HCT116 (cell line): Measurements from ENCODE around the gene MEP1B. TPM values are rescaled to one million over a fixed set of nuclear protein-coding genes. Genes with fewer than 3 reads are reported as not detected.

Experiments used
- ATAC-seq: fragments of 200-7000 bp; cut with Tn5 transposase; 2 replicates; pipeline ENCODE4 v1.9.1; 2020; ENCODE audit warnings: mild to moderate bottlenecking, moderate library complexity
- BruUV-seq: library from RNA; stranded (reverse); fragments of 400-500 nt; replicated peaks from 2 replicates; lab custom pipeline; 2021; lab: Mats Ljungman, UMichigan
- CTCF ChIA-PET: fragments of 300-600 bp; sonication (Branson Sonifier 250); formaldehyde crosslinking; loops from one replicate; lab custom pipeline; 2021; ENCODE audit warnings: antibody characterized with exemption; lab: Charles Lee
- POLR2A ChIA-PET: fragments of 300-600, 350-600 bp; sonication (Branson Sonifier 250); formaldehyde crosslinking; loops from one replicate; lab custom pipeline; 2021; ENCODE audit warnings: antibody characterized with exemption; lab: Charles Lee
- RAD21 ChIA-PET, 2 experiments: fragments of 300-600 bp; sonication (Branson Sonifier 250); formaldehyde crosslinking; loops; one replicate each; lab custom pipeline; 2023; ENCODE audit warnings: low total read pairs in 2 of 2; ENCODE audit not compliant: uncharacterized antibody in 2 of 2, unreplicated experiment in 2 of 2, low non-redundant PET in 1 of 2; lab: Charles Lee
- DNase-seq: peaks from one replicate; pipeline ENCODE4 v3.0.0-alpha.2; 2010; ENCODE audit warnings: low read depth, low spot score
- H2AFZ ChIP-seq: fragments of 200-600 bp; shearing (Covaris generic), sonication (generic); 2 replicates; pipeline ENCODE4 v1.6.1; 2017; ENCODE audit warnings: low read depth, mixed run types, mixed read lengths, antibody characterized with exemption, low read length; ENCODE audit not compliant: poor library complexity, severe bottlenecking
- H3K27ac ChIP-seq: 2 replicates; pipeline ENCODE4 v1.5.1; 2012; ENCODE audit warnings: low read depth, low read length
- H3K27me3 ChIP-seq: fragments of 200-600 bp; sonication (generic); 2 replicates; pipeline ENCODE4 v1.6.1; 2016; ENCODE audit warnings: mixed run types, low read length, mixed read lengths; ENCODE audit not compliant: insufficient read depth
- H3K36me3 ChIP-seq, 2 experiments: fragments of 200-500 bp in 1 of 2; fragments of 200-600 bp in 1 of 2; sonication (Bioruptor generic) in 1 of 2; sonication (generic) in 1 of 2; 2 replicates each; pipeline versions ENCODE4 v1.5.1 to v1.6.1; 2014 to 2016; ENCODE audit warnings: low read length in 2 of 2, inconsistent platforms in 1 of 2, mixed read lengths in 1 of 2, mixed run types in 1 of 2; ENCODE audit not compliant: insufficient read depth in 2 of 2, control insufficient read depth in 1 of 2
- H3K4me1 ChIP-seq, 2 experiments: fragments of 200-600 bp in 1 of 2; sonication (generic) in 1 of 2; 2 replicates each; pipeline versions ENCODE4 v1.5.1 to v1.6.1; 2012 to 2017; ENCODE audit warnings: low read length in 2 of 2, inconsistent platforms in 1 of 2, mild to moderate bottlenecking in 1 of 2, mixed read lengths in 1 of 2, mixed run types in 1 of 2, moderate library complexity in 1 of 2; ENCODE audit not compliant: insufficient read depth in 2 of 2, control insufficient read depth in 1 of 2
- H3K4me2 ChIP-seq: fragments of 200-600 bp; sonication (generic); 2 replicates; pipeline ENCODE4 v1.6.1; 2017; ENCODE audit warnings: mixed run types, low read length, mixed read lengths
- H3K4me3 ChIP-seq, 2 experiments: fragments of 200-600 bp in 1 of 2; sonication (generic) in 1 of 2; replicated peaks in 1 of 2; 2 replicates each; pipeline ENCODE4 v1.5.1; 2011 to 2016; ENCODE audit warnings: low read length in 2 of 2, control low read depth in 1 of 2, low read depth in 1 of 2, mild to moderate bottlenecking in 1 of 2, mixed read lengths in 1 of 2, mixed run types in 1 of 2
- H3K79me2 ChIP-seq: fragments of 200-600 bp; sonication (generic); 2 replicates; pipeline ENCODE4 v1.6.1; 2017; ENCODE audit warnings: mild to moderate bottlenecking, mixed run types, low read length, moderate library complexity, mixed read lengths; ENCODE audit not compliant: insufficient read depth
- H3K9ac ChIP-seq: fragments of 200-600 bp; sonication (generic); 2 replicates; pipeline ENCODE4 v1.6.1; 2016; ENCODE audit warnings: low read length, mixed read lengths
- H3K9me2 ChIP-seq: fragments of 200-600 bp; sonication (generic), shearing (Covaris generic); 2 replicates; pipeline ENCODE4 v1.6.1; 2017; ENCODE audit warnings: mixed run types, mild to moderate bottlenecking, moderate library complexity; ENCODE audit not compliant: insufficient read depth
- H3K9me3 ChIP-seq, 2 experiments: fragments of 200-500 bp in 1 of 2; fragments of 200-600 bp in 1 of 2; sonication (Bioruptor generic) in 1 of 2; sonication (generic) in 1 of 2; 2 replicates each; pipeline ENCODE4 v1.6.1; 2014 to 2017; ENCODE audit warnings: low read length in 2 of 2, mixed read lengths in 2 of 2, inconsistent platforms in 1 of 2, low read depth in 1 of 2, mild to moderate bottlenecking in 1 of 2, mixed run types in 1 of 2, moderate library complexity in 1 of 2; ENCODE audit not compliant: control insufficient read depth in 1 of 2, insufficient read depth in 1 of 2
- H4K20me1 ChIP-seq: fragments of 200-600 bp; sonication (generic), shearing (Covaris generic); 2 replicates; pipeline ENCODE4 v1.6.1; 2017; ENCODE audit warnings: mixed run types, mild to moderate bottlenecking, moderate library complexity; ENCODE audit not compliant: insufficient read depth
- EZH2 ChIP-seq: fragments of 200-600 bp; sonication (generic); IDR thresholded peaks from 2 replicates; pipeline ENCODE4 v1.6.1; 2017; ENCODE audit warnings: antibody characterized with exemption, mixed run types
- EZH2phosphoT487 ChIP-seq: fragments of 200-600 bp; IDR thresholded peaks from 2 replicates; pipeline ENCODE4 v1.6.1; 2018; ENCODE audit warnings: antibody characterized with exemption, borderline replicate concordance
- FOSL1 ChIP-seq: IDR thresholded peaks from 2 replicates; pipeline ENCODE4 v1.6.1; 2012; ENCODE audit warnings: low read depth
- JUND ChIP-seq: IDR thresholded peaks from 2 replicates; pipeline ENCODE4 v1.6.1; 2012
- RAD21 ChIP-seq: IDR thresholded peaks from 2 replicates; pipeline ENCODE4 v1.6.1; 2012; ENCODE audit warnings: low read depth, mild to moderate bottlenecking
- SP1 ChIP-seq: IDR thresholded peaks from 2 replicates; pipeline ENCODE4 v1.6.1; 2012; ENCODE audit warnings: low read depth
- SRF ChIP-seq: IDR thresholded peaks from 2 replicates; pipeline ENCODE4 v1.6.1; 2012; ENCODE audit warnings: low read depth
- TCF7L2 ChIP-seq: IDR thresholded peaks from 2 replicates; pipeline ENCODE4 v1.7.0; 2011; ENCODE audit warnings: borderline replicate concordance, inconsistent platforms; ENCODE audit not compliant: insufficient read depth, insufficient read length; ENCODE audit errors: extremely low read depth
- ZFX ChIP-seq: fragments of 450-650 bp; IDR thresholded peaks from 2 replicates; pipeline ENCODE4 v1.6.1; 2017
- ZNF274 ChIP-seq: fragments of 200-500 bp; sonication (Bioruptor generic); IDR thresholded peaks from 2 replicates; pipeline ENCODE4 v1.6.1; 2014; ENCODE audit warnings: mild to moderate bottlenecking, low read depth, low read length, inconsistent platforms
- intact Hi-C: fragments of 100-400 bp; cut with micrococcal nuclease; formaldehyde crosslinking; loops from 2 replicates; pipeline ENCODE4 v1.10.0; 2022
- total RNA-seq: library from RNA; stranded (reverse); gene quantifications from one replicate; pipeline ENCODE4 v1.2.1, GENCODE V29; 2021; ENCODE audit not compliant: unreplicated experiment
- TF ChIP-seq, protein P1 (sequence below): IDR thresholded peaks from 2 replicates; pipeline ENCODE4 v1.6.1; 2012
- TF ChIP-seq, protein P2 (sequence below): IDR thresholded peaks from 2 replicates; pipeline ENCODE4 v1.6.1; 2012
- TF ChIP-seq, protein P3 (sequence below): IDR thresholded peaks from 2 replicates; pipeline ENCODE4 v1.6.1; 2011; ENCODE audit warnings: mild to moderate bottlenecking, low read length, moderate library complexity; ENCODE audit not compliant: insufficient replicate concordance; ENCODE audit errors: extremely low read depth
- TF ChIP-seq, protein P4 (sequence below), 3 experiments: fragments of 200-600 bp in 1 of 3; sonication (generic) in 1 of 3; IDR thresholded peaks in 2 of 3; conservative IDR thresholded peaks in 1 of 3; 2 replicates each; pipeline ENCODE4 v1.5.1; 2012 to 2017; ENCODE audit warnings: low read depth in 2 of 3, low read length in 2 of 3, antibody characterized with exemption in 1 of 3, borderline replicate concordance in 1 of 3, control low read depth in 1 of 3, mild to moderate bottlenecking in 1 of 3, mixed read lengths in 1 of 3, mixed run types in 1 of 3, moderate library complexity in 1 of 3; ENCODE audit not compliant: insufficient read depth in 1 of 3

MEP1B gene
- total RNA-seq, 1 experiment from 2014 or later = not detected

DNA sequence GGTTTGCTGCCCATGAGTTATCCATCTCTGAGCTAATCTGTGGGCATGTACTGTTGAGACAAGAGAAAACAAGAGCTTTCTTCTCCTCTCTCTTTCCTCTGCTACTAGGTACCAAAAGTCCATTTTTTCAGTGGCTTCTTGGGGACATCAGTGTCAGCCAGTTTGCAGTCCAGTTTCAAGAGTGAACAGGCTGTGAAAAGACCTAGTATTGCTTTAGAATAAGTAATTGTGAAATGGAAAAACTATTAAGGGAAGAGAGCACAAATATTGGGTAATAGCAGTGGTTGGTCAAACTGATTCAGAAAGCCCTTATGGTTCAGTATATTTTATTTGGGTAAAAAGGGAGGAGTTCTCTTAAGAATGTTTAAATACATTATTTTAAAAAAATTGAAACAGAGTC, 33.0 kb upstream of the MEP1B start:
- POLR2A ChIA-PET = no interaction called here
- H3K79me2 ChIP-seq = no peaks in the 10 kb centered on the region
- H3K36me3 ChIP-seq = no peaks in the 10 kb centered on the region
- intact Hi-C loops = loop anchor here (5.0 to 10.0 kb wide), 3 partner anchors 115 to 778 kb away; partner anchors contain the start of gene GAREM1
- no peak for TF ChIP-seq EZH2
- no peak for TF ChIP-seq RAD21
- TF ChIP-seq, protein P1, sequence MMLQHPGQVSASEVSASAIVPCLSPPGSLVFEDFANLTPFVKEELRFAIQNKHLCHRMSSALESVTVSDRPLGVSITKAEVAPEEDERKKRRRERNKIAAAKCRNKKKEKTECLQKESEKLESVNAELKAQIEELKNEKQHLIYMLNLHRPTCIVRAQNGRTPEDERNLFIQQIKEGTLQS = no peak
- TF ChIP-seq FOSL1 = no peak
- TF ChIP-seq ZFX = no peak
- TF ChIP-seq TCF7L2 = no peak
- TF ChIP-seq SRF = no peak
- TF ChIP-seq SP1 = no peak
- TF ChIP-seq, protein P2, sequence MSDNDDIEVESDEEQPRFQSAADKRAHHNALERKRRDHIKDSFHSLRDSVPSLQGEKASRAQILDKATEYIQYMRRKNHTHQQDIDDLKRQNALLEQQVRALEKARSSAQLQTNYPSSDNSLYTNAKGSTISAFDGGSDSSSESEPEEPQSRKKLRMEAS = no peak
- TF ChIP-seq, all 23 proteins: peak for 0
- no peak overlapping the region for H2AFZ ChIP-seq
- DNase-seq (no peak), ATAC-seq (no peak)
- H3K27ac ChIP-seq = no peak overlapping the region
- no peaks in the 10 kb centered on the region for H3K9me3 ChIP-seq
- ChIA-PET CTCF (interaction anchor here (1.7 to 4.1 kb wide), 2 partner anchors 395 to 601 kb away, joined by 7 to 87 read pairs; no protein-coding TSS in a partner anchor), RAD21 (interaction anchor here in 1 of 2 experiments (1.3 to 1.7 kb wide), 2 partner anchors 115 to 601 kb away, joined by 3 to 5 read pairs; no protein-coding TSS in a partner anchor)
- no peaks in the 10 kb centered on the region for H3K9me2 ChIP-seq
- peaks cover 4 to 16% of the 10 kb centered on the region in 2 experiments; a peak in 3 of 4 replicates for H3K4me1 ChIP-seq
- H3K27me3 ChIP-seq = no peaks in the 10 kb centered on the region
- no peak overlapping the region for H3K4me2 ChIP-seq
- no peaks in the 10 kb centered on the region for H4K20me1 ChIP-seq
- no peak overlapping the region for H3K4me3 ChIP-seq
- BruUV-seq = no TSS peak
- no peak overlapping the region for H3K9ac ChIP-seq

DNA sequence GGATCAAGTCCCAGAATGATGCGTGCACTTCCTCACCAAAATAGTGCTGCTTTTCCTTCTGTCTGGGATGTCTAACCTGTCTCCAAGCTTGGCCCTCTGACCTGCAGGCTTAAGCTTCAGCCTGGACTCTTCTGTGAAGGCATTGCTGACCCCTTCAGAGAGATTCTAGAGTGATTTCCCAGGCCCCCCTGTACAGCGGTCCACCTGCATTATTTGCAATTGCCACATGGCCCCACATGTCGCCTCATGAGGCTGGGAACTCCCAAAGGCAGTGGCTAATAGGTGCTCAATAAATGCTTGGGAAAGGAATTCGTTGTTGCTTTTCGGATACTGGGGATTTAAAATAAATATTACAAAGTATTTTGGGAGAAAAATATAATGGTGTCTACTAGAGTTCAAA, 32.3 kb upstream of the MEP1B start:
- H3K9ac ChIP-seq = no peak overlapping the region
- no peak overlapping the region for H3K27ac ChIP-seq
- no peaks in the 10 kb centered on the region for H3K79me2 ChIP-seq
- RAD21 ChIA-PET = interaction anchor here (0.5 to 1.7 kb wide), 8 partner anchors 114 to 602 kb away, joined by 3 to 13 read pairs (median 4); partner anchors contain the start of gene GAREM1 (in 1 of the 2)
- DNase-seq (no peak), ATAC-seq (peak; percentile 47)
- no TSS peak for BruUV-seq
- CTCF ChIA-PET = interaction anchor here (0.6 to 4.1 kb wide), 14 partner anchors 9 to 601 kb away, joined by 3 to 87 read pairs (median 6); partner anchors contain the start of gene GAREM1
- H3K27me3 ChIP-seq = no peaks in the 10 kb centered on the region
- H3K4me2 ChIP-seq = peak overlapping the region; percentile 67
- H3K4me1 ChIP-seq = peaks cover 4 to 16% of the 10 kb centered on the region in 2 experiments; a peak in 3 of 4 replicates
- H3K9me2 ChIP-seq = no peaks in the 10 kb centered on the region
- POLR2A ChIA-PET = interaction anchor here (0.7 kb wide), 1 partner anchor 395 kb away, joined by 3 read pairs; no protein-coding TSS in a partner anchor
- H4K20me1 ChIP-seq = no peaks in the 10 kb centered on the region
- 0 out of 4 replicates have a peak overlapping the region, but pooled peaks of 1 of the 2 experiments have one; percentile 20 for H3K4me3 ChIP-seq
- no peaks in the 10 kb centered on the region for H3K36me3 ChIP-seq
- peak overlapping the region; percentile 86 for H2AFZ ChIP-seq
- no peaks in the 10 kb centered on the region for H3K9me3 ChIP-seq
- intact Hi-C loops = loop anchor here (5.0 to 10.0 kb wide), 3 partner anchors 115 to 777 kb away; partner anchors contain the start of gene GAREM1
- TF ChIP-seq, protein P3, sequence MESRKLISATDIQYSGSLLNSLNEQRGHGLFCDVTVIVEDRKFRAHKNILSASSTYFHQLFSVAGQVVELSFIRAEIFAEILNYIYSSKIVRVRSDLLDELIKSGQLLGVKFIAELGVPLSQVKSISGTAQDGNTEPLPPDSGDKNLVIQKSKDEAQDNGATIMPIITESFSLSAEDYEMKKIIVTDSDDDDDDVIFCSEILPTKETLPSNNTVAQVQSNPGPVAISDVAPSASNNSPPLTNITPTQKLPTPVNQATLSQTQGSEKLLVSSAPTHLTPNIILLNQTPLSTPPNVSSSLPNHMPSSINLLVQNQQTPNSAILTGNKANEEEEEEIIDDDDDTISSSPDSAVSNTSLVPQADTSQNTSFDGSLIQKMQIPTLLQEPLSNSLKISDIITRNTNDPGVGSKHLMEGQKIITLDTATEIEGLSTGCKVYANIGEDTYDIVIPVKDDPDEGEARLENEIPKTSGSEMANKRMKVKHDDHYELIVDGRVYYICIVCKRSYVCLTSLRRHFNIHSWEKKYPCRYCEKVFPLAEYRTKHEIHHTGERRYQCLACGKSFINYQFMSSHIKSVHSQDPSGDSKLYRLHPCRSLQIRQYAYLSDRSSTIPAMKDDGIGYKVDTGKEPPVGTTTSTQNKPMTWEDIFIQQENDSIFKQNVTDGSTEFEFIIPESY = no peak
- TF ChIP-seq SP1 = no peak
- TF ChIP-seq, protein P4, sequence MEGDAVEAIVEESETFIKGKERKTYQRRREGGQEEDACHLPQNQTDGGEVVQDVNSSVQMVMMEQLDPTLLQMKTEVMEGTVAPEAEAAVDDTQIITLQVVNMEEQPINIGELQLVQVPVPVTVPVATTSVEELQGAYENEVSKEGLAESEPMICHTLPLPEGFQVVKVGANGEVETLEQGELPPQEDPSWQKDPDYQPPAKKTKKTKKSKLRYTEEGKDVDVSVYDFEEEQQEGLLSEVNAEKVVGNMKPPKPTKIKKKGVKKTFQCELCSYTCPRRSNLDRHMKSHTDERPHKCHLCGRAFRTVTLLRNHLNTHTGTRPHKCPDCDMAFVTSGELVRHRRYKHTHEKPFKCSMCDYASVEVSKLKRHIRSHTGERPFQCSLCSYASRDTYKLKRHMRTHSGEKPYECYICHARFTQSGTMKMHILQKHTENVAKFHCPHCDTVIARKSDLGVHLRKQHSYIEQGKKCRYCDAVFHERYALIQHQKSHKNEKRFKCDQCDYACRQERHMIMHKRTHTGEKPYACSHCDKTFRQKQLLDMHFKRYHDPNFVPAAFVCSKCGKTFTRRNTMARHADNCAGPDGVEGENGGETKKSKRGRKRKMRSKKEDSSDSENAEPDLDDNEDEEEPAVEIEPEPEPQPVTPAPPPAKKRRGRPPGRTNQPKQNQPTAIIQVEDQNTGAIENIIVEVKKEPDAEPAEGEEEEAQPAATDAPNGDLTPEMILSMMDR (IDR thresholded peaks at IDR 0.05 in 2 of 3, conservative IDR thresholded peaks at IDR 0.05 in 1 of 3; ENCODE audit: borderline replicate concordance in 1 of 3, insufficient read depth in 1 of 3, low read depth in 2 of 3, low read length in 2 of 3) = no peak
- TF ChIP-seq SRF = no peak
- TF ChIP-seq ZNF274 = no peak
- TF ChIP-seq, protein P1 = no peak
- no peak for TF ChIP-seq FOSL1
- TF ChIP-seq ZFX = no peak
- no peak for TF ChIP-seq EZH2phosphoT487
- no peak for TF ChIP-seq JUND
